Tibial nerve (tissue), 4 donors: Measurements from ENCODE around the gene DENND4B. TPM values are rescaled to one million over a fixed set of nuclear protein-coding genes. Genes with fewer than 3 reads are reported as not detected.

Source experiments
- DNase-seq, 2 donors: peaks; one replicate each; pipeline ENCODE4 v3.0.0-alpha.2; 2019; ENCODE audit warnings: low spot score in 2 of 2
- H3K27ac ChIP-seq, 4 donors: fragments of 200-600 bp; sonication (generic) in 3 of 4; one replicate each; pipeline ENCODE4 v1.5.1; 2017 to 2019; ENCODE audit warnings: mild to moderate bottlenecking in 1 of 4
- H3K27me3 ChIP-seq, 2 donors: fragments of 200-600 bp; sonication (generic) in 1 of 2; one replicate each; pipeline versions ENCODE4 v1.5.1 to v1.6.0; 2017 to 2019
- H3K36me3 ChIP-seq, 3 donors: fragments of 200-600 bp; sonication (generic); one replicate each; pipeline ENCODE4 v1.5.1; 2018 to 2019
- H3K4me1 ChIP-seq, 4 donors: fragments of 200-600 bp; sonication (generic) in 3 of 4; one replicate each; pipeline ENCODE4 v1.5.1; 2017 to 2019
- H3K4me3 ChIP-seq, 4 donors: fragments of 200-600 bp; sonication (generic) in 3 of 4; one replicate each; pipeline ENCODE4 v1.5.1; 2017 to 2019; ENCODE audit warnings: mild to moderate bottlenecking in 1 of 4, moderate library complexity in 1 of 4
- H3K9me3 ChIP-seq, 4 donors: fragments of 200-600 bp; sonication (generic) in 3 of 4; one replicate each; pipeline ENCODE4 v1.5.1; 2017 to 2019
- EP300 ChIP-seq, 2 donors: sonication (generic); formaldehyde crosslinking; IDR thresholded peaks; one replicate each; pipeline ENCODE4 v1.6.1; 2017; ENCODE audit warnings: antibody characterized with exemption in 2 of 2, mild to moderate bottlenecking in 1 of 2
- POLR2A ChIP-seq, 2 donors: fragments of 450-650 bp; IDR thresholded peaks; one replicate each; pipeline ENCODE4 v1.6.1; 2017; ENCODE audit warnings: antibody characterized with exemption in 2 of 2, mild to moderate bottlenecking in 2 of 2, moderate library complexity in 2 of 2
- WGBS, 2 donors: methylation state at CpG; one replicate each; pipeline ENCODE4 v1.1.5; 2018; 5-methylcytosine and 5-hydroxymethylcytosine counted together
- small RNA-seq: library from RNA; depleted of rRNA; stranded (forward); fragments of <200 nt; gene quantifications from one replicate; pipeline ENCODE3, GENCODE V24; 2016
- total RNA-seq, 4 donors: library from RNA; depleted of rRNA; stranded (reverse); fragments of >200 nt; gene quantifications; one replicate each; pipeline ENCODE4 v1.1.0, GENCODE V29; 2016
- TF ChIP-seq, protein P1 (sequence below), 5 experiments: fragments of 200-600 bp in 3 of 5; fragments of 450-650 bp in 2 of 5; sonication (generic) in 3 of 5; IDR thresholded peaks; one replicate each; pipeline ENCODE4 v1.5.1; 2016 to 2019; ENCODE audit warnings: antibody characterized with exemption in 5 of 5, mild to moderate bottlenecking in 3 of 5, moderate library complexity in 2 of 5

The DENND4B gene
- total RNA-seq, 4 donors from 2014 or later = 42.8 to 78.0 (median 56.7) TPM

DNA sequence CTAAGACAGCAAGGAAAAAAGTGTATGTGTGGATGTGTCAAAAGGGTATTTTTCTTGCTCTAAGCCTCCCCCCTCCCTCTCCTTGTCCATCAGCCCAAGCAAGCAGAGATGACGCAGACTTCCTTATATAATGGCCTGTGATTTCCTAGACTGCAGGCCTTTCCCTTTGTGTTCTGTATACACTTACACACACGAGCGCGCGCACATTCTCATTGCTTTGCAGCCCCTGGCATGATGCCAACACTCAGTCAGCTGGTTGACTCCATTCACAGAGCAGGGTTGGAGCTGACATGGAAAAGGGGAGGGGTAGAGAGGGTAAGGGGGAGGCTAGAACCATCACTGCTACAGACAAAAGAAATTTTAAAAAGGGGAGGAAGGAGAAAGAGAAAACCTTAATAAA is 65.6 kb downstream of the DENND4B start:
- TF ChIP-seq EP300 (IDR thresholded peaks at IDR 0.05) (peak in 1 of 2 donors; percentile 65), POLR2A (IDR thresholded peaks at IDR 0.05) (peak in 1 of 2 donors; percentile 9)
- TF ChIP-seq, protein P1, sequence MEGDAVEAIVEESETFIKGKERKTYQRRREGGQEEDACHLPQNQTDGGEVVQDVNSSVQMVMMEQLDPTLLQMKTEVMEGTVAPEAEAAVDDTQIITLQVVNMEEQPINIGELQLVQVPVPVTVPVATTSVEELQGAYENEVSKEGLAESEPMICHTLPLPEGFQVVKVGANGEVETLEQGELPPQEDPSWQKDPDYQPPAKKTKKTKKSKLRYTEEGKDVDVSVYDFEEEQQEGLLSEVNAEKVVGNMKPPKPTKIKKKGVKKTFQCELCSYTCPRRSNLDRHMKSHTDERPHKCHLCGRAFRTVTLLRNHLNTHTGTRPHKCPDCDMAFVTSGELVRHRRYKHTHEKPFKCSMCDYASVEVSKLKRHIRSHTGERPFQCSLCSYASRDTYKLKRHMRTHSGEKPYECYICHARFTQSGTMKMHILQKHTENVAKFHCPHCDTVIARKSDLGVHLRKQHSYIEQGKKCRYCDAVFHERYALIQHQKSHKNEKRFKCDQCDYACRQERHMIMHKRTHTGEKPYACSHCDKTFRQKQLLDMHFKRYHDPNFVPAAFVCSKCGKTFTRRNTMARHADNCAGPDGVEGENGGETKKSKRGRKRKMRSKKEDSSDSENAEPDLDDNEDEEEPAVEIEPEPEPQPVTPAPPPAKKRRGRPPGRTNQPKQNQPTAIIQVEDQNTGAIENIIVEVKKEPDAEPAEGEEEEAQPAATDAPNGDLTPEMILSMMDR (IDR thresholded peaks at IDR 0.05) = no peak
- 1 to 6% methylated on average over 5 of the region's 5 CpGs for WGBS, 2 donors
- Histone ChIP-seq H3K27ac (peak overlapping the region in 2 of 4 donors; percentile 59 to 65), H3K4me1 (peaks cover 0 to 41% (median 23%) of the 10 kb centered on the region in 4 donors), H3K9me3 (no peaks in the 10 kb centered on the region), H3K27me3 (no peaks in the 10 kb centered on the region), H3K36me3 (no peaks in the 10 kb centered on the region), H3K4me3 (peak overlapping the region in 1 of 4 donors; percentile 22)
- DNase-seq = peak; percentile 67 to 82

DNA sequence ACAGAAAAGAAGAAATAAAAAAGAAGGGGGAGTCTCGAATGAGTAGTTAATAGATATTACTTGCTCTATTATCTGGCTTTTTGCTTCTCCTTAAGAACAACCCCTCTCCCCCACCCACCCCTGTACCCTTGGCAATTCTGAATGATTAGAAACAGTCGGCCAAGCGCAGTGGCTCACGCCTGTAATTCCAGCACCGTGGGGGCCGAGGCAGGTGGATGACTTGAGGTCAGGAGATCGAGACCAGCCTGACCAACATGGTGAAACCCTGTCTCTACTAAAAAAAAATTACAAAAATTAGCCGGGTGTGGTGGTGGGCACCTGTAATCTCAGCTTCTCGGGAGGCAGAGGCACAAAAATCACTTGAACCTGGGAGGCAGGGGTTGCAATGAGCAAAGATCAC is 66.5 kb downstream of the DENND4B start:
- H3K27ac ChIP-seq = peak overlapping the region in 1 of 4 donors; percentile 59
- 80 to 89% methylated on average over 9 of the region's 9 CpGs for WGBS, 2 donors
- peaks cover 0 to 41% (median 23%) of the 10 kb centered on the region in 4 donors for H3K4me1 ChIP-seq
- no peak overlapping the region for H3K4me3 ChIP-seq
- no peaks in the 10 kb centered on the region for H3K36me3 ChIP-seq
- no peak for DNase-seq
- no peaks in the 10 kb centered on the region for H3K27me3 ChIP-seq
- no peaks in the 10 kb centered on the region for H3K9me3 ChIP-seq
- TF ChIP-seq POLR2A (IDR thresholded peaks at IDR 0.05) (no peak), EP300 (IDR thresholded peaks at IDR 0.05) (no peak)
- TF ChIP-seq, protein P1 (IDR thresholded peaks at IDR 0.05) = no peak

Small RNA genes lying within 50 kb of the gene (small RNA-seq; reads per million reads assigned to genes)
- gene AL831737.1 (not detected), gene MIR6737 (not detected)

Other genes with a start within 250 kb of the DENND4B start
- gene INTS3, start 218.7 kb downstream of the DENND4B start, total RNA-seq = 10 to 100 TPM; 66.6 to 79.5 (median 71.3) TPM
- gene SLC27A3, start 171.3 kb downstream of the DENND4B start, total RNA-seq = 10 to 100 TPM; 38.5 to 89.4 (median 59.2) TPM
- gene GATAD2B, start 23.7 kb downstream of the DENND4B start, total RNA-seq = 10 to 100 TPM; 16.8 to 26.5 (median 24.6) TPM
- gene CRTC2, start 11.9 kb upstream of the DENND4B start, total RNA-seq = 10 to 100 TPM; 17.4 to 43.7 (median 23.4) TPM
- gene SLC39A1, start 16.8 kb upstream of the DENND4B start, total RNA-seq = 100 to 1,000 TPM in 1 of 4 donors, 10 to 100 TPM in 3; 81.0 to 157 (median 92.4) TPM
- gene CREB3L4, start 21.2 kb upstream of the DENND4B start, total RNA-seq = 10 to 100 TPM; 10.2 to 17.5 (median 11.4) TPM
- 100 to 1,000 TPM; 149 to 289 (median 241) TPM for gene JTB, start 31.0 kb upstream of the DENND4B start, total RNA-seq
- 10 to 100 TPM; 23.0 to 60.3 (median 32.0) TPM for gene RAB13, start 39.6 kb upstream of the DENND4B start, total RNA-seq
- 1,000 to 10,000 TPM; 1,383 to 1,928 (median 1,729) TPM for gene RPS27, start 44.0 kb upstream of the DENND4B start, total RNA-seq
- gene NUP210L, start 208.4 kb upstream of the DENND4B start, total RNA-seq = under 1 TPM in 3 of 4 donors, not detected in 1; under 0.01 to 0.30 (median 0.21) TPM
- gene TPM3, start 245.4 kb upstream of the DENND4B start, total RNA-seq = 100 to 1,000 TPM; 170 to 251 (median 222) TPM